Endothelial cell of umbilical vein (primary cell): ENCODE data around the gene ACOD1.

Experiments used
- EZH2 ChIP-seq: IDR thresholded peaks from 2 replicates; pipeline ENCODE4 v1.6.1; 2012; ENCODE audit warnings: borderline replicate concordance, low read depth, mild to moderate bottlenecking, moderate library complexity, low read length, inconsistent platforms; ENCODE audit not compliant: severe bottlenecking
- FOS ChIP-seq: IDR thresholded peaks from 2 replicates; pipeline ENCODE4 v1.6.1; 2011; ENCODE audit warnings: mild to moderate bottlenecking, low read length, moderate library complexity, borderline replicate concordance; ENCODE audit not compliant: insufficient read depth
- GATA2 ChIP-seq: IDR thresholded peaks from 2 replicates; pipeline ENCODE4 v1.7.0; 2011; ENCODE audit warnings: low read depth, mild to moderate bottlenecking, moderate library complexity, mixed read lengths, low read length; ENCODE audit not compliant: insufficient read length, insufficient read depth
- JUN ChIP-seq: IDR thresholded peaks from 2 replicates; pipeline ENCODE4 v1.6.1; 2011; ENCODE audit warnings: borderline replicate concordance, low read depth; ENCODE audit not compliant: insufficient read length, insufficient read depth
- MYC ChIP-seq: IDR thresholded peaks from one replicate; pipeline ENCODE4 v1.6.1; 2011; ENCODE audit warnings: mild to moderate bottlenecking, low read depth, low read length
- POLR2A ChIP-seq: IDR thresholded peaks from 2 replicates; pipeline ENCODE4 v1.6.1; 2012; ENCODE audit warnings: low read depth, mild to moderate bottlenecking, control low read depth, low read length
- POLR2AphosphoS5 ChIP-seq: IDR thresholded peaks from 2 replicates; pipeline ENCODE4 v1.6.1; 2012; ENCODE audit warnings: low read depth, mild to moderate bottlenecking, control low read depth, low read length, moderate library complexity; ENCODE audit not compliant: insufficient read depth
- TF ChIP-seq, protein P1 (sequence below), 2 donors: IDR thresholded peaks; 1 replicate in 1 of 2; 2 replicates in 1 of 2; pipeline ENCODE4 v1.5.1; 2011; ENCODE audit warnings: low read length in 2 of 2, mild to moderate bottlenecking in 2 of 2, moderate library complexity in 2 of 2, control low read depth in 1 of 2, inconsistent platforms in 1 of 2, low read depth in 1 of 2; ENCODE audit not compliant: insufficient read depth in 1 of 2; ENCODE audit errors: extremely low read depth in 1 of 2
- TF ChIP-seq, protein P2 (sequence below): IDR thresholded peaks from 2 replicates; pipeline ENCODE4 v1.6.1; 2011; ENCODE audit not compliant: insufficient read depth, insufficient read length

- TF ChIP-seq, protein P1, sequence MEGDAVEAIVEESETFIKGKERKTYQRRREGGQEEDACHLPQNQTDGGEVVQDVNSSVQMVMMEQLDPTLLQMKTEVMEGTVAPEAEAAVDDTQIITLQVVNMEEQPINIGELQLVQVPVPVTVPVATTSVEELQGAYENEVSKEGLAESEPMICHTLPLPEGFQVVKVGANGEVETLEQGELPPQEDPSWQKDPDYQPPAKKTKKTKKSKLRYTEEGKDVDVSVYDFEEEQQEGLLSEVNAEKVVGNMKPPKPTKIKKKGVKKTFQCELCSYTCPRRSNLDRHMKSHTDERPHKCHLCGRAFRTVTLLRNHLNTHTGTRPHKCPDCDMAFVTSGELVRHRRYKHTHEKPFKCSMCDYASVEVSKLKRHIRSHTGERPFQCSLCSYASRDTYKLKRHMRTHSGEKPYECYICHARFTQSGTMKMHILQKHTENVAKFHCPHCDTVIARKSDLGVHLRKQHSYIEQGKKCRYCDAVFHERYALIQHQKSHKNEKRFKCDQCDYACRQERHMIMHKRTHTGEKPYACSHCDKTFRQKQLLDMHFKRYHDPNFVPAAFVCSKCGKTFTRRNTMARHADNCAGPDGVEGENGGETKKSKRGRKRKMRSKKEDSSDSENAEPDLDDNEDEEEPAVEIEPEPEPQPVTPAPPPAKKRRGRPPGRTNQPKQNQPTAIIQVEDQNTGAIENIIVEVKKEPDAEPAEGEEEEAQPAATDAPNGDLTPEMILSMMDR (IDR thresholded peaks at IDR 0.05; ENCODE audit: extremely low read depth in 1 of 2, insufficient read depth in 1 of 2, low read depth in 1 of 2, low read length in 2 of 2) = no peak
- TF ChIP-seq EZH2 = no peak
- TF ChIP-seq POLR2A = peak; percentile 81
- TF ChIP-seq, protein P2, sequence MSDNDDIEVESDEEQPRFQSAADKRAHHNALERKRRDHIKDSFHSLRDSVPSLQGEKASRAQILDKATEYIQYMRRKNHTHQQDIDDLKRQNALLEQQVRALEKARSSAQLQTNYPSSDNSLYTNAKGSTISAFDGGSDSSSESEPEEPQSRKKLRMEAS = peak; percentile 52
- peak; percentile 95 for TF ChIP-seq POLR2AphosphoS5
- TF ChIP-seq JUN = no peak
- TF ChIP-seq FOS = no peak
- no peak for TF ChIP-seq MYC
- TF ChIP-seq GATA2 = no peak
Measured at GRCh38 chr13:76991796-76992547, 43.7 kb downstream of the ACOD1 start, which contains the start of gene CLN5.
